ENCODE data around the gene MRPL43. TPM values are rescaled to one million over a fixed set of nuclear protein-coding genes. Genes with fewer than 3 reads are reported as not detected.

The MRPL43 gene
- total RNA-seq, 2 donors from 2014 or later = 68.9 to 72.8 TPM

DNA sequence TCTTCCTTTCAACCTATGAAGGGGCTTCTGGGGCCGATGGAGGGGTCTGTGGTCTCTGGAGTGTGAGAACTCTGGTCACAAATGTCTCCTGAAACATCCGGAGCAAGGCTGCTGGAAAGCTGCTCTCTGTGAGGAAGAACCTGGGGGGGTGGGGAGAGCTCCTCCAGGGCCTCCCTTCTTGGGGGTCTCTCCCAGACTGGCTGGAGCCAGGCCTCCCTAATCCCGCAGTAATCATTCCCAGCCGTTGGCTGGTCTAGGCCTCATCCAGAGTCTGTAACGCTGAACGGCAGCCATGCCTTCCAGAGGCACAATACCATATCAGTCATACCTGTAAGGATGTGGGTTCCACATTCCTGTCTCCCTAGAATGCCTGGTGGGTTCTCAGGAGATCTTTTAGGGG lies 7.9 kb upstream of the MRPL43 start:
- H3K4me1 Mint-ChIP-seq = peaks cover 32% of the 10 kb centered on the region
- no peaks in the 10 kb centered on the region for H3K9me3 ChIP-seq (ENCODE audit: control insufficient read depth, low read length)
- H3K4me3 Mint-ChIP-seq = no peak overlapping the region
- H3K27me3 Mint-ChIP-seq (ENCODE audit: insufficient read depth) = no peaks in the 10 kb centered on the region
- H3K36me3 Mint-ChIP-seq (ENCODE audit: low read depth) = peaks cover 25% of the 10 kb centered on the region
- no peak overlapping the region for H3K27ac ChIP-seq (ENCODE audit: low read depth, low read length)
- 97 to 100% methylated on average over 1 to 6 of the region's 6 CpGs for WGBS, 2 experiments (ENCODE audit: insufficient coverage in 1 of 2, insufficient read length in 1 of 2)
- peak overlapping the region; percentile 79 for H3K27ac Mint-ChIP-seq
- no peak overlapping the region for H3K9ac ChIP-seq (ENCODE audit: extremely low read depth, low read length, poor library complexity, severe bottlenecking)
- H3K4me3 ChIP-seq (ENCODE audit: low read length) = no peak overlapping the region
- no peaks in the 10 kb centered on the region for H3K27me3 ChIP-seq (ENCODE audit: control insufficient read depth, insufficient read depth, low read length, poor library complexity, severe bottlenecking)
- H3K9me3 Mint-ChIP-seq = no peaks in the 10 kb centered on the region
- no peak for DNase-seq
- peaks cover 3% of the 10 kb centered on the region for H3K4me1 ChIP-seq (ENCODE audit: control insufficient read depth, insufficient read depth, low read length)
- TF ChIP-seq, protein P1, sequence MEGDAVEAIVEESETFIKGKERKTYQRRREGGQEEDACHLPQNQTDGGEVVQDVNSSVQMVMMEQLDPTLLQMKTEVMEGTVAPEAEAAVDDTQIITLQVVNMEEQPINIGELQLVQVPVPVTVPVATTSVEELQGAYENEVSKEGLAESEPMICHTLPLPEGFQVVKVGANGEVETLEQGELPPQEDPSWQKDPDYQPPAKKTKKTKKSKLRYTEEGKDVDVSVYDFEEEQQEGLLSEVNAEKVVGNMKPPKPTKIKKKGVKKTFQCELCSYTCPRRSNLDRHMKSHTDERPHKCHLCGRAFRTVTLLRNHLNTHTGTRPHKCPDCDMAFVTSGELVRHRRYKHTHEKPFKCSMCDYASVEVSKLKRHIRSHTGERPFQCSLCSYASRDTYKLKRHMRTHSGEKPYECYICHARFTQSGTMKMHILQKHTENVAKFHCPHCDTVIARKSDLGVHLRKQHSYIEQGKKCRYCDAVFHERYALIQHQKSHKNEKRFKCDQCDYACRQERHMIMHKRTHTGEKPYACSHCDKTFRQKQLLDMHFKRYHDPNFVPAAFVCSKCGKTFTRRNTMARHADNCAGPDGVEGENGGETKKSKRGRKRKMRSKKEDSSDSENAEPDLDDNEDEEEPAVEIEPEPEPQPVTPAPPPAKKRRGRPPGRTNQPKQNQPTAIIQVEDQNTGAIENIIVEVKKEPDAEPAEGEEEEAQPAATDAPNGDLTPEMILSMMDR (conservative IDR thresholded peaks at IDR 0.05) = no peak
- peaks cover 29% of the 10 kb centered on the region for H3K36me3 ChIP-seq (ENCODE audit: control insufficient read depth, insufficient read depth, low read length)

DNA sequence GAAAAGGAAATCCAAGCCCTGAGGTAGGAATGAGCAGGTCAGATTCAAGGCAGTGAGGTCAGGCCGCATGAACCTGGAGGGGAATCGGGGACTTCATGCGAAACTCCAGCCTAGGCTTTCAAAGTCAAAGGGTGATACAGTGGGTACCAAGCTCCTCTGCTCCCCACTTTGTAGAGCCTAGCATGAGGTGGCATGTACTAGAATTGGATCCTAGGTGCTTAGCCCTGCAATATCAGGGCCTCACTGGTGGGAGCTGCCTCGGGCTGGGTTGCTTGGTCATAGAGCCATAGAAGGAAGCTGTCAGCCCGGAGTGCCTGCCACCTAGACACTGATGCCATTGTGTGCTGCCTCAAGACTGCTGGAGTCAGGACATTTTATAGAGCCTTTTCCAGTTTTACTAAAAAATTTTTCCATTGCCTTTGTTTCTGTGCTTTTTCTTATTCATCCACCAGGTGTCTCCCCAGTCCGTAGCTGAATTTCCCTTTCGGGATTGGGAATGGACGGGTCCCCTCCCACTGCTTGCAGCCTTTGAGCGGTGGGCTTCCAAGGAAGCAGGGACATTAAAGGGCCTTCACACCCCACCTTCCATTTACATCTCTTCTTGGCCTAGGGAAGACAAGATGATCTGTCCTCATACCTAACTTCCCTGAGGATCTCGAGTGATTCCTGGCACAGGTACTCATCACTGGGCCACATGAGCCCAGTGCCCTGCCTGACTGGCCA lies 6.8 kb upstream of the MRPL43 start:
- H3K27me3 ChIP-seq (ENCODE audit: control insufficient read depth, insufficient read depth, low read length, poor library complexity, severe bottlenecking) = no peaks in the 10 kb centered on the region
- H3K4me3 ChIP-seq (ENCODE audit: low read length) = no peak overlapping the region
- Mint-ChIP-seq H3K9me3 (no peaks in the 10 kb centered on the region), H3K4me3 (no peak overlapping the region), H3K27ac (peak overlapping the region; percentile 88), H3K36me3 (ENCODE audit: low read depth) (peaks cover 31% of the 10 kb centered on the region), H3K27me3 (ENCODE audit: insufficient read depth) (no peaks in the 10 kb centered on the region), H3K4me1 (peaks cover 32% of the 10 kb centered on the region)
- H3K4me1 ChIP-seq (ENCODE audit: control insufficient read depth, insufficient read depth, low read length) = peaks cover 3% of the 10 kb centered on the region
- no peaks in the 10 kb centered on the region for H3K9me3 ChIP-seq (ENCODE audit: control insufficient read depth, low read length)
- WGBS, 2 experiments (ENCODE audit: insufficient coverage in 1 of 2, insufficient read length in 1 of 2) = 73 to 86% methylated on average over 7 to 10 of the region's 10 CpGs
- no peak overlapping the region for H3K9ac ChIP-seq (ENCODE audit: extremely low read depth, low read length, poor library complexity, severe bottlenecking)
- DNase-seq = peak; percentile 78
- TF ChIP-seq, protein P1 (conservative IDR thresholded peaks at IDR 0.05) = peak; percentile 81
- H3K27ac ChIP-seq (ENCODE audit: low read depth, low read length) = no peak overlapping the region
- H3K36me3 ChIP-seq (ENCODE audit: control insufficient read depth, insufficient read depth, low read length) = peaks cover 37% of the 10 kb centered on the region

DNA sequence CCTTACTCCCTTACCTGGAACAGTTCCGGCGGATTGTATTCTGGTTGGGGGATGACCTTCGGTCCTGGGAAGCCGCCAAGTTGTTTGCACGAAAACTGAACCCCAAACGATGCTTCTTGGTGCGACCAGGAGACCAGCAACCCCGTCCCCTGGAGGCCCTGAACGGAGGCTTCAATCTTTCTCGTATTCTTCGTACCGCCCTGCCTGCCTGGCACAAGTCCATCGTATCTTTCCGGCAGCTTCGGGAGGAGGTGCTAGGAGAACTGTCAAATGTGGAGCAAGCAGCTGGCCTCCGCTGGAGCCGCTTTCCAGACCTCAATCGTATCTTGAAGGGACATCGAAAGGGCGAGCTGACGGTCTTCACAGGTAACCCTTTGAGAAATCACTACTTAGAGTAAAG lies 1.8 kb upstream of the MRPL43 start:
- Histone ChIP-seq H3K27me3 (ENCODE audit: control insufficient read depth, insufficient read depth, low read length, poor library complexity, severe bottlenecking) (no peaks in the 10 kb centered on the region), H3K9ac (ENCODE audit: extremely low read depth, low read length, poor library complexity, severe bottlenecking) (no peak overlapping the region), H3K27ac (ENCODE audit: low read depth, low read length) (no peak overlapping the region), H3K4me1 (ENCODE audit: control insufficient read depth, insufficient read depth, low read length) (no peaks in the 10 kb centered on the region), H3K36me3 (ENCODE audit: control insufficient read depth, insufficient read depth, low read length) (peaks cover 49% of the 10 kb centered on the region), H3K9me3 (ENCODE audit: control insufficient read depth, low read length) (no peaks in the 10 kb centered on the region), H3K4me3 (ENCODE audit: low read length) (no peak overlapping the region)
- 93 to 96% methylated on average over 20 to 21 of the region's 21 CpGs for WGBS, 2 experiments (ENCODE audit: insufficient coverage in 1 of 2, insufficient read length in 1 of 2)
- H3K27ac Mint-ChIP-seq = no peak overlapping the region
- TF ChIP-seq, protein P1 (conservative IDR thresholded peaks at IDR 0.05) = no peak
- peaks cover 11% of the 10 kb centered on the region for H3K4me1 Mint-ChIP-seq
- no peak overlapping the region for H3K4me3 Mint-ChIP-seq
- H3K36me3 Mint-ChIP-seq (ENCODE audit: low read depth) = peaks cover 40% of the 10 kb centered on the region
- H3K9me3 Mint-ChIP-seq = no peaks in the 10 kb centered on the region
- DNase-seq = no peak
- H3K27me3 Mint-ChIP-seq (ENCODE audit: insufficient read depth) = no peaks in the 10 kb centered on the region

Data from endodermal cell (in vitro differentiated cells).